Left ventricle myocardium superior (tissue), 1 donor: ENCODE measurements around the gene ICAM1. TPM values are rescaled to one million over a fixed set of nuclear protein-coding genes. Genes with fewer than 3 reads are reported as not detected.
A peak's percentile ranks its signal among the peaks of the same experiment; 100 is the strongest.
"Not testable (repeated sequence)": the region's sequence is repeated elsewhere in the genome, so short reads cannot be mapped to it uniquely, and the experiment has no call there.

ENCODE experiments used
- ATAC-seq: fragments of 200-7000 bp; cut with Tn5 transposase; one replicate; pipeline ENCODE4 v1.9.1; 2020; ENCODE audit warnings: mild to moderate bottlenecking, moderate library complexity
- DNase-seq: peaks from one replicate; pipeline ENCODE4 v3.0.0-alpha.2; 2020
- intact Hi-C: fragments of 100-400 bp; cut with micrococcal nuclease; formaldehyde crosslinking; loops from one replicate; pipeline ENCODE4 v1.11.0; 2022
- total RNA-seq: library from RNA; stranded (reverse); fragmentation: NEBNext Ultra II Directional; extraction: Animal tissue kit (Norgen Biotek cat#: 25700); gene quantifications from one replicate; pipeline ENCODE4 v1.2.1, GENCODE V29; 2021
- donor health status: DM: no; HTN: yes; CAD: no; lungs with severe emphysema.

The ICAM1 gene
- total RNA-seq, 1 donor from 2014 or later: 7.3 TPM

DNA sequence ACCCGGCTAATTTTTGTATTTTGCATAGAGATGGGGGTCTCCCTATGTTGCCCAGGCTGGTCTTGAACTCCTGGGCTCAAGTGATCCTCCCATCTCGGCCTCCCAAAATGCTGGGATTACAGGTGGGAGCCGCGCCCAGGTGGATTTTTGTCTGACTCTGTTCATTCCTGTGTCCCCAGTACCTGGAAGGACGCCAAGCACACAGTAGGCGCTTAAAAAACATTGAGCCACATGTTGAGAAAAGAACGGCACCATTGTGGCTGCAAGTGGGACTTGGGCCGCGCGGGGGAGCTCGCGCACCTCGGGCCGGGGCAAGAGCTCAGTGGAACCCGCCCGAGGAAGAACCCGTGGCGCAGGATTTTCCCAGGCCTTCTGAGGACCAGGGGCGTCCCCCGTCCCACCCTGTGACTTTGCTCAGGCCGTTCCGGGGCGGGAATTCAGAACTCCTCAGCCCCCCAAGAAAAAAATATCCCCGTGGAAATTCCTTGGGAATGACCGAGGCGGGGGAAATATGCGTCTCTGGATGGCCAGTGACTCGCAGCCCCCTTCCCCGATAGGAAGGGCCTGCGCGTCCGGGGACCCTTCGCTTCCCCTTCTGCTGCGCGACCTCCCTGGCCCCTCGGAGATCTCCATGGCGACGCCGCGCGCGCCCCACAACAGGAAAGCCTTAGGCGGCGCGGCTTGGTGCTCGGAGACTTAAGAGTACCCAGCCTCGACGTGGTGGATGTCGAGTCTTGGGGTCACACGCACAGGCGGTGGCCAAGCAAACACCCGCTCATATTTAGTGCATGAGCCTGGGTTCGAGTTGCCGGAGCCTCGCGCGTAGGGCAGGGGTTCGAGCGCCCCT is 1.4 kb upstream of the ICAM1 start:
- DNase-seq (peak; percentile 93), ATAC-seq (peak; percentile 85)
- intact Hi-C loops: loop anchor here (5.0 kb wide), 1 partner anchor 118 kb away; no protein-coding TSS in a partner anchor

DNA sequence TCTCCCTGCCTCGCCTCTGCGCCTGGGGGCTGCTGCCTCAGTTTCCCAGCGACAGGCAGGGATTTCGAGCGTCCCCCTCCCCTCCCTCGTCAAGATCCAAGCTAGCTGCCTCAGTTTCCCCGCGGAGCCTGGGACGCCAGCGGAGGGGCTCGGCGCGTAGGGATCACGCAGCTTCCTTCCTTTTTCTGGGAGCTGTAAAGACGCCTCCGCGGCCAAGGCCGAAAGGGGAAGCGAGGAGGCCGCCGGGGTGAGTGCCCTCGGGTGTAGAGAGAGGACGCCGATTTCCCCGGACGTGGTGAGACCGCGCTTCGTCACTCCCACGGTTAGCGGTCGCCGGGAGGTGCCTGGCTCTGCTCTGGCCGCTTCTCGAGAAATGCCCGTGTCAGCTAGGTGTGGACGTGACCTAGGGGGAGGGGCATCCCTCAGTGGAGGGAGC is 722 bp upstream of the ICAM1 start:
- intact Hi-C loops: no loop called here
- DNase-seq (peak; percentile 80), ATAC-seq (peak; percentile 64)

DNA sequence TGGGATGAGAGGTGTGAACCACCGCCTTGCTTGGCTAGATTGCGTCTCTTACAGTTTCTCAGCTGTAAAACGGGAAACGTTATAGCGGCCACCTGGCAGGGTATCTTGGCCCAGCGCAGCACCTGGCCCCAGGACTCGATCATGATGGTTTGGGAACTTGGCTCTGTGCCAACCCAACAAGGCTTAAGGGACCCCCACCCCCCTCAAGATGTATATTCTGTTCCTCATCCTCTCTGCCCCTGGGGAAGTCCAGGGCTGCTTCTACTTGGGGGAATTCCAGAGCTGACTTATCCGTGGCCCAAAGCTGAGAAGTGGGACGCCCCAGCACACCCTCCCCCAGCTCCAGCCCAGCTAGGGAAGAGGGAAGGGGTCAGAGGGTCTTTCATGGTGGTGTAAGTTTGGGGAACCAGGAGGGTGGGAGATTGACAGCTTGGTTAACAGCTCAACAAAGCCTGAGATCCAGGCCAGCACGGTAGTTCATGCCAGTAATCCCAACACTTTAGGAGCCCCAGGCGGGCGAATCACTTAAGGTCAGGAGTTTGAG is 695 bp downstream of the ICAM1 start:
- intact Hi-C loops: no loop called here
- ATAC-seq (no peak), DNase-seq (no peak)

DNA sequence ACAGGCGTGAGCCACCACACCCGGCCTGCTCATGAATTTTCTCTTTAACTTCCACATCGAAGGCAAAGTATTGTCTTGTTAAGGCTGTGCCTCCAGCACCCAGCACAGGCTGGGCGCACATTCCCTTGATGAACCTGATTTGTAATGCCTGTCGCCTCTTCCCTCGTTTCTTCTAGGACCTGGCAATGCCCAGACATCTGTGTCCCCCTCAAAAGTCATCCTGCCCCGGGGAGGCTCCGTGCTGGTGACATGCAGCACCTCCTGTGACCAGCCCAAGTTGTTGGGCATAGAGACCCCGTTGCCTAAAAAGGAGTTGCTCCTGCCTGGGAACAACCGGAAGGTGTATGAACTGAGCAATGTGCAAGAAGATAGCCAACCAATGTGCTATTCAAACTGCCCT is 3.7 kb downstream of the ICAM1 start:
- ATAC-seq: no peak
- DNase-seq: no peak
- intact Hi-C loops: no loop called here

DNA sequence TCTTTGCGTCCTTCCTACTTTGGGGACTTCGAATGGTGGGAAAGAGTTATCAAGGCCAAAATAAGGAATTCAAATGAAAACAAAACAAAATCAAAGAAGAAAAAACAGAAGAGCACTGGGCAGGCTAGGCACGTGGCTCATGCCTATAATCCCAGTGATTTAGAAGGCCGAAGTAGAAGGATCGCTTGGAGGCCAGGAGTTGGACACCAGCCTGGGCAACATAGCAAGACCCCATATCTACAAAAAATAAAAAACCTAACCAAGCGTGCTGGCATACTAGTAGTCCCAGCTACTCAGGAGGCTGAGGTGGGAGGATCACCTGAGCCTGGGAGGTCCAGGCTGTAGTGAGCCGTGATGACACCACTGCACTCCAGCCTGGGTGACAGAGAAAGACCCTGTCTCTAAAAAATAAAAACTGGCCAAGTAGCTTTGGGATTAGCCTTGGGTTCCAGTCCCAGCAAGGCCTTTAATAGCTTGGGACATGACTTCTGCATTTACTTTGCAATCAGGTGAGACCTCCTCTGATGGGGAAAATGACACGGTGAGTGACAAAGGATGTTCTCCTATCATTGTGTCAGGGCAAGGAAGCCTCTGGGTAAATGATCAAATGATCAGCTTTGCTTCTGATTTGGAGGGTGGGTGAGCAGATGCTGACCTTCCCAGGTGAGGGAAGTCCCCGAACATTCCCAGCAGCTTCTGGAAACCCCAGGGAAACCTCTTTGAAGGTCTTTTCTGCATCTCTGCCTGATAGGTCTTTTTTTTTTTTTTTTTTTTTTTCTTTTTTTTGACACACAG is 7.1 kb downstream of the ICAM1 start:
- no peak for ATAC-seq
- intact Hi-C loops: no loop called here

DNA sequence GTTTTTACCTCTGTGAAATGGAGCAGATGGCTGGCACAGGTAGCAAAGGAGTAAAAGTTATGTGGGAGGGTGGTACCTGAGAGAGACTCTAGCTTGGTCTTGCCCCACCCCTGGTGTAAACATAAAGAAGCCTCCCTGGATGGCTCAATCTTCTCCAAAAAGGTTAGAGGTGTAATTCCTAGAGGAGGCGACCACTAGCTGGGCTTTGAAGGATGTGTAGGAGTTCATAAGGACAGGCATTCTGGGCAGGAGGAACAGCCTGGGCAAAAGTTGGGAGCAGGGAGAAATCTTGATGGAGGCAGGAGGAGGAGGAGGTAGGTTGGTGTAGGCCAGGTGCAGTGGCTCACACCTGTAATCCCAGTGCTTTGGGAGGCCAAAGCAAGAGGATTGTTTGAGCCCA is 8.0 kb downstream of the ICAM1 start:
- no peak for ATAC-seq
- DNase-seq: no peak
- intact Hi-C loops: no loop called here

More for the DNA sequence above, 7.1 kb downstream of the ICAM1 start:
- DNase-seq: no peak

DNA sequence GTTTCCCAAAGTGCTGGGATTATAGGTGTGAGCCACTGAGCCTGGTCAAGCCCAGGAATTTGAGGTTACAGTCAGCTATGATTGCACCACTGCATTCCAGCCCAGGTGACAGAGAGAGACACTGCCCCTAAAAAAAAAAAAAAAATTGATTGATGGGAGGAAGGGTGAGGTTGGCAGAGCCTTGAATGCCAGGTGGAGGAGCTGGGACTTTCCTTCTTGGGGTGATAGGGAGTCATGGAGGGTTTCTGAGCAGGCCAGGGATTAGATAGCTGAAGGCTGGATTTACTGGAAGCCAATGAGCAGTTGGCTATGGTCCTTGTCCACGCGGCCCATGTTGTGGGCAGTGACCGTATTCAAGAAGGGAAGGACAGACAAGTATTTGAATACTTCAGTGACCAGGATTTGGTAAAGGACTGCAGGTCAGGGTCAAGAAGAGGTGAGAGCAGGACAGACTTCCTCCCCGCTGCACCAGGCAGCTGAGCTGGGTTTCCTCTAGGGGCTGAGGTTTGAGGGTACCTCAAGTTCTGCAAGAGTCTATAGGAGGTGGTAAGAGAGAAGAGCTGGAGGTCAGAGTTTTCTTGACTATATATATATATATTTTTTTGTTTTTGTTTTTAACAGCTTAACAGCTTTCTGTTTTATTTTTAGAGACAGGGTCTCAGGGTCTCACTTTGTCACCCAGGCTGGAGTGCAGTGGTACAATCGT is 9.0 kb downstream of the ICAM1 start:
- intact Hi-C loops: loop anchor here (10.0 kb wide), 1 partner anchor 55 kb away; the partner anchor contains the start of genes ICAM3 and RAVER1
- no peak for ATAC-seq
- DNase-seq: no peak

DNA sequence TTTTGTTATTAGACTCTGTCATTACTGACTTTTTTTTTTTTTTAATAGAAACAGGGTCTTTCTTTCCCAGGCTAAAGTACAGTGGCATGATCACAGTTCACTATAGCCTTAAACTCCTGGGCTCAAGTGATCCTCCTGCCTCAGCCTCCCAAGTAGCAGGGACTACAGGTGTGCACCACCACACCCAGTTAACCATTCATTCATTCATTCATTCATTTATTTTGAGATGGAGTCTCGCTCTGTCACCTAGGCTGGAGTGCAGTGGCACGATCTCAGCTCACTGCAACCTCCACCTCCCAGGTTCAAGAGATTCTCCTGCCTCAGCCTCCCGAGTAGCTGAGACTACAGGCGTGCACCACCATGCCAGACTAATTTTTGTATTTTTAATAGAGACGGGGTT is 11.1 kb downstream of the ICAM1 start:
- DNase-seq: not testable (repeated sequence)
- intact Hi-C loops: loop anchor here (10.0 kb wide), 1 partner anchor 53 kb away; the partner anchor contains the start of genes ICAM3 and RAVER1

DNA sequence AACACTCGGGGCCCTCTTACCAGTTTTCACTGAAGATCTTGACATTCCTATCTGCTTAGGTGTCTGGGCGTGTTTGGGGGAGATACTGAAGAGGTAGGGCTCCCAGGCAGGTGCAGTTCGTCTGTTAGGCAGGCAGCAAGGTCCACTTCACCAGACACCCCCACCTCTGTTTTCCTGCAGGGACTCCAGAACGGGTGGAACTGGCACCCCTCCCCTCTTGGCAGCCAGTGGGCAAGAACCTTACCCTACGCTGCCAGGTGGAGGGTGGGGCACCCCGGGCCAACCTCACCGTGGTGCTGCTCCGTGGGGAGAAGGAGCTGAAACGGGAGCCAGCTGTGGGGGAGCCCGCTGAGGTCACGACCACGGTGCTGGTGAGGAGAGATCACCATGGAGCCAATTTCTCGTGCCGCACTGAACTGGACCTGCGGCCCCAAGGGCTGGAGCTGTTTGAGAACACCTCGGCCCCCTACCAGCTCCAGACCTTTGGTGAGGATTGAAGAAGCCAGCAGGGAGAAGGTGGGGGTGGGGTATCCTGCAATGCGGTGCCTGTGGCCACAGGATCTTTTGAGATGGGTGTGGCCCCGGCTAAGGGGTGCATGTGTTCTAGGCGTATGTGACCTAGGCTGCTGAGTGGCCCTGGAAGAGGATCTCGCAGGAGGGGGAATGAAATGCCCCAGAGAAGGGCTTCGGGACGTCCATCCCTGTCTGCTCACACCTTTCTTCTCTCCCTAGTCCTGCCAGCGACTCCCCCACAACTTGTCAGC is 12.6 kb downstream of the ICAM1 start:
- no peak for DNase-seq

More for the DNA sequence above, 11.1 kb downstream of the ICAM1 start:
- ATAC-seq: not testable (repeated sequence)

DNA sequence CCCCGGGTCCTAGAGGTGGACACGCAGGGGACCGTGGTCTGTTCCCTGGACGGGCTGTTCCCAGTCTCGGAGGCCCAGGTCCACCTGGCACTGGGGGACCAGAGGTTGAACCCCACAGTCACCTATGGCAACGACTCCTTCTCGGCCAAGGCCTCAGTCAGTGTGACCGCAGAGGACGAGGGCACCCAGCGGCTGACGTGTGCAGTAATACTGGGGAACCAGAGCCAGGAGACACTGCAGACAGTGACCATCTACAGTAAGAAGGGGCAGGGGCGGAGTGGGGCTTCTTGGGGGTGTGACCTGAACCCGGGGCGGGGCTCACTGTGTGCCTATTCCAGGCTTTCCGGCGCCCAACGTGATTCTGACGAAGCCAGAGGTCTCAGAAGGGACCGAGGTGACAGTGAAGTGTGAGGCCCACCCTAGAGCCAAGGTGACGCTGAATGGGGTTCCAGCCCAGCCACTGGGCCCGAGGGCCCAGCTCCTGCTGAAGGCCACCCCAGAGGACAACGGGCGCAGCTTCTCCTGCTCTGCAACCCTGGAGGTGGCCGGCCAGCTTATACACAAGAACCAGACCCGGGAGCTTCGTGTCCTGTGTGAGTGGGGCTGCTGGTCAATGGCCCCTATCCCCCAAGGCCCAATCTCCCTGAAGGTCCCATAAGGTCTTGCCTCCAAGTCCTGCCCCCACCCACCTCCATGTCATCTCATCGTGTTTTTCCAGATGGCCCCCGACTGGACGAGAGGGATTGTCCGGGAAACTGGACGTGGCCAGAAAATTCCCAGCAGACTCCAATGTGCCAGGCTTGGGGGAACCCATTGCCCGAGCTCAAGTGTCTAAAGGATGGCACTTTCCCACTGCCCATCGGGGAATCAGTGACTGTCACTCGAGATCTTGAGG is 13.4 kb downstream of the ICAM1 start:
- intact Hi-C loops: loop anchor here (10.0 kb wide), 1 partner anchor 50 kb away; the partner anchor contains the start of genes ICAM3 and RAVER1
- ATAC-seq (no peak), DNase-seq (no peak)

More for the DNA sequence above, 12.6 kb downstream of the ICAM1 start:
- no peak for ATAC-seq
- intact Hi-C loops: loop anchor here (10.0 kb wide), 1 partner anchor 51 kb away; the partner anchor contains the start of genes ICAM3 and RAVER1

DNA sequence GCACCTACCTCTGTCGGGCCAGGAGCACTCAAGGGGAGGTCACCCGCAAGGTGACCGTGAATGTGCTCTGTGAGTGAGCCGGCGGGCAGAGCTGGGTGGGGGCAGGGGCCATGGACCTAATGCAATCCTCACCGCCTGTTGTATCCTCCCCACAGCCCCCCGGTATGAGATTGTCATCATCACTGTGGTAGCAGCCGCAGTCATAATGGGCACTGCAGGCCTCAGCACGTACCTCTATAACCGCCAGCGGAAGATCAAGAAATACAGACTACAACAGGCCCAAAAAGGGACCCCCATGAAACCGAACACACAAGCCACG is 14.0 kb downstream of the ICAM1 start:
- no peak for ATAC-seq
- intact Hi-C loops: loop anchor here (10.0 kb wide), 1 partner anchor 50 kb away; the partner anchor contains the start of genes ICAM3 and RAVER1
- no peak for DNase-seq

DNA sequence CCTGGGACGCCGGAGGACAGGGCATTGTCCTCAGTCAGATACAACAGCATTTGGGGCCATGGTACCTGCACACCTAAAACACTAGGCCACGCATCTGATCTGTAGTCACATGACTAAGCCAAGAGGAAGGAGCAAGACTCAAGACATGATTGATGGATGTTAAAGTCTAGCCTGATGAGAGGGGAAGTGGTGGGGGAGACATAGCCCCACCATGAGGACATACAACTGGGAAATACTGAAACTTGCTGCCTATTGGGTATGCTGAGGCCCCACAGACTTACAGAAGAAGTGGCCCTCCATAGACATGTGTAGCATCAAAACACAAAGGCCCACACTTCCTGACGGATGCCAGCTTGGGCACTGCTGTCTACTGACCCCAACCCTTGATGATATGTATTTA is 14.5 kb downstream of the ICAM1 start:
- ATAC-seq (no peak), DNase-seq (no peak)
- intact Hi-C loops: loop anchor here (10.0 kb wide), 1 partner anchor 49 kb away; the partner anchor contains the start of genes ICAM3 and RAVER1

DNA sequence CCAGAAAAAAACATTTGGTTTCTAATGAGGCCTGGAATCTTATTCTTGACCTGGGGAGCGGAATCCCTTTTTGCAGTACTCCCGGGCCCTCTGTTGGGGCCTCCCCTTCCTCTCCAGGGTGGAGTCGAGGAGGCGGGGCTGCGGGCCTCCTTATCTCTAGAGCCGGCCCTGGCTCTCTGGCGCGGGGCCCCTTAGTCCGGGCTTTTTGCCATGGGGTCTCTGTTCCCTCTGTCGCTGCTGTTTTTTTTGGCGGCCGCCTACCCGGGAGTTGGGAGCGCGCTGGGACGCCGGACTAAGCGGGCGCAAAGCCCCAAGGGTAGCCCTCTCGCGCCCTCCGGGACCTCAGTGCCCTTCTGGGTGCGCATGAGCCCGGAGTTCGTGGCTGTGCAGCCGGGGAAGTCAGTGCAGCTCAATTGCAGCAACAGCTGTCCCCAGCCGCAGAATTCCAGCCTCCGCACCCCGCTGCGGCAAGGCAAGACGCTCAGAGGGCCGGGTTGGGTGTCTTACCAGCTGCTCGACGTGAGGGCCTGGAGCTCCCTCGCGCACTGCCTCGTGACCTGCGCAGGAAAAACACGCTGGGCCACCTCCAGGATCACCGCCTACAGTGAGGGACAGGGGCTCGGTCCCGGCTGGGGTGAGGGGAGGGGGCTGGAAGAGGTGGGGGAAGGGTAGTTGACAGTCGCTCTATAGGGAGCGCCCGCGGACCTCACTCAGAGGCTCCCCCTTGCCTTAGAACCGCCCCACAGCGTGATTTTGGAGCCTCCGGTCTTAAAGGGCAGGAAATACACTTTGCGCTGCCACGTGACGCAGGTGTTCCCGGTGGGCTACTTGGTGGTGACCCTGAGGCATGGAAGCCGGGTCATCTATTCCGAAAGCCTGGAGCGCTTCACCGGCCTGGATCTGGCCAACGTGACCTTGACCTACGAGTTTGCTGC is 16.1 kb downstream of the ICAM1 start, which contains the start of gene ICAM4:
Gene ICAM4 (plus strand): TSS at position 153 of the 935 bp plus-strand sequence. CDS start 58 bp downstream, at position 211.
- DNase-seq (peak; percentile 89), ATAC-seq (peak; percentile 75)
- intact Hi-C loops: loop anchor here (10.0 kb wide), 1 partner anchor 48 kb away; the partner anchor contains the start of genes ICAM3 and RAVER1

DNA sequence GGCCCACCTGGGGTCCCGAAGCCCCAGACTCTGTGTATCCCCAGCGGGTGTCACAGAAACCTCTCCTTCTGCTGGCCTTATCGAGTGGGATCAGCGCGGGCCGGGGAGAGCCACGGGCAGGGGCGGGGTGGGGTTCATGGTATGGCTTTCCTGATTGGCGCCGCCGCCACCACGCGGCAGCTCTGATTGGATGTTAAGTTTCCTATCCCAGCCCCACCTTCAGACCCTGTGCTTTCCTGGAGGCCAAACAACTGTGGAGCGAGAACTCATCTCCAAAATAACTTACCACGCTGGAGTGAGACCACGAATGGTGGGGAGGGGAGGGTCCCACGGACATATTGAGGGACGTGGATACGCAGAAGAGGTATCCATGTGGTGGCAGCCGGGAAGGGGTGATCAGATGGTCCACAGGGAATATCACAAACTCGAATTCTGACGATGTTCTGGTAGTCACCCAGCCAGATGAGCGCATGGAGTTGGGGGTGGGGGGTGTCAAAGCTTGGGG is 17.8 kb downstream of the ICAM1 start:
- intact Hi-C loops: loop anchor here (10.0 kb wide), 1 partner anchor 46 kb away; the partner anchor contains the start of genes ICAM3 and RAVER1
- ATAC-seq (no peak), DNase-seq (peak; percentile 50)

DNA sequence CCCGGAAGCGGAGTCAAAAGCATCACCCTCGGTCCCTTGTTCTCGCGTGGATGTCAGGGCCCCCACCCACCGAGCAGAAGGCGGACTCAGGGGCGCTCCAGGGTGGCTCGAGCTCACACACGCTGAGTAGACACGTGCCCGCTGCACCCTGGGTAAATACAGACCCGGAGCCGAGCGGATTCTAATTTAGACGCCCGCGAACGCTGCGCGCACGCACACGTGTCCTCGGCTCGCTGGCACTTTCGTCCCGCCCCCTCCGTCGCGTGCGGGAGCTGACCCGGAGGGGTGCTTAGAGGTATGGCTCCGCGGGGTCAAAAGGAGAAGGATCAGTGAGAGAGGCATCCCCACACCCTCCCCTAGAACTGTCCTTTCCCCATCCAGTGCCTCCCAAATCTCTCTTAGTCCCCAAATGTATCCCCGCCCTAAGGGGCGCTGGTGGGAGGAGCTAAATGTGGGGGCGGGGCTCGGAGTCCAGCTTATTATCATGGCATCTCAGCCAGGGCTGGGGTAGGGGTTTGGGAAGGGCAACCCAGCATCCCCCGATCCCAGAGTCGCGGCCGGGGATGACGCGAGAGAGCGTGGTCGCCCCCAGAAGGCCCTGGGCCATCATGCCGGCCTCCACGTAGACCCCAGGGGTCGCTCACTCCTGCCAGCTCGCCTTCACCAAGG is 18.4 kb downstream of the ICAM1 start:
- DNase-seq (peak; percentile 52), ATAC-seq (no peak)
- intact Hi-C loops: loop anchor here (10.0 kb wide), 1 partner anchor 46 kb away; the partner anchor contains the start of genes ICAM3 and RAVER1
